Heart left ventricle (tissue), 13 donors: ENCODE data around the gene CCDC33.

Experiments
- POLR2A ChIP-seq, 2 donors: fragments of 450-650 bp; IDR thresholded peaks; one replicate each; pipeline ENCODE4 v1.6.1; 2017; ENCODE audit warnings: antibody characterized with exemption in 2 of 2, mild to moderate bottlenecking in 2 of 2, moderate library complexity in 2 of 2
- TF ChIP-seq, protein P1 (sequence below), 12 donors: fragments of 200-600 bp; sonication (generic) in 4 of 12; IDR thresholded peaks; one replicate each; pipeline versions ENCODE4 v1.5.0 to v1.8.0; 2018 to 2022; ENCODE audit warnings: antibody characterized with exemption in 12 of 12, mild to moderate bottlenecking in 5 of 12
- donor health status: ischemic (EF 13 %, LVEDD 7.1; RV severe dilation, severe dysfunction).
- donor health status: DM: no; HTN: yes; CAD: no.
- donor health status: DM: no; HTN: no; CAD: no.
- donor health status: ischemic (EF 25% LVEDD 6.9; RV normal size, moderate dysfunction).
- donor health status: ischemic (EF 25% LVEDD 5.7; RV mildly dilated, moderate dysfunction).
- donor health status: ischemic (EF 35%, LVEDD 5.7; RV mildly dilated, moderate dysfunction).
- donor health status: nonischemic (EF 11% LVEDD 7.7; RV severe dilation, severe dysfunction).
- donor health status: DM: yes; HTN: yes; CAD: no.
- donor health status: PGD.
- donor health status: ischemic (EF 29% LVEDD 5.4; RV normal size, mild dysfunction).
- donor health status: nonischemic (EF 23%, LVEDD 6.1; RV moderate dilation, normal function).

DNA sequence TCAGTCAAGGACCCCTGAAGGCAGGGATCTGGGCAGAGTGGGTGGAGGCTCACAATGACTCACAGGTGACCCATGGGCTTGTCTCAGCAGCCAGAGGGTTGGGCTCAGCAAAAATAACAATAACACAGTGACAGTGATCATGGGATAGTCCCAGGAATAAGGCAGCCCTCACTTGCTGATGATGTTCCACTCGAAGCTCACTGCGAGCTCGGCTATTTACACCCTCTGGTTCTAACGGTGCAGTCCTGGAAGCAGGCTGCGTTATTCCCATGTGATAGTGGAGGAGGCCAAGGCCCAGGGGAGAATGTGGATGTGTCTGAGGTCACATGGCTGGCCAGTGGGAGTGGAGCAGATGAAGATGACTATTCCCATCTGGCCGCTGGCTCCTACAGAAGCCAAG, 16.2 kb downstream of the CCDC33 start:
- TF ChIP-seq, protein P1, sequence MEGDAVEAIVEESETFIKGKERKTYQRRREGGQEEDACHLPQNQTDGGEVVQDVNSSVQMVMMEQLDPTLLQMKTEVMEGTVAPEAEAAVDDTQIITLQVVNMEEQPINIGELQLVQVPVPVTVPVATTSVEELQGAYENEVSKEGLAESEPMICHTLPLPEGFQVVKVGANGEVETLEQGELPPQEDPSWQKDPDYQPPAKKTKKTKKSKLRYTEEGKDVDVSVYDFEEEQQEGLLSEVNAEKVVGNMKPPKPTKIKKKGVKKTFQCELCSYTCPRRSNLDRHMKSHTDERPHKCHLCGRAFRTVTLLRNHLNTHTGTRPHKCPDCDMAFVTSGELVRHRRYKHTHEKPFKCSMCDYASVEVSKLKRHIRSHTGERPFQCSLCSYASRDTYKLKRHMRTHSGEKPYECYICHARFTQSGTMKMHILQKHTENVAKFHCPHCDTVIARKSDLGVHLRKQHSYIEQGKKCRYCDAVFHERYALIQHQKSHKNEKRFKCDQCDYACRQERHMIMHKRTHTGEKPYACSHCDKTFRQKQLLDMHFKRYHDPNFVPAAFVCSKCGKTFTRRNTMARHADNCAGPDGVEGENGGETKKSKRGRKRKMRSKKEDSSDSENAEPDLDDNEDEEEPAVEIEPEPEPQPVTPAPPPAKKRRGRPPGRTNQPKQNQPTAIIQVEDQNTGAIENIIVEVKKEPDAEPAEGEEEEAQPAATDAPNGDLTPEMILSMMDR (IDR thresholded peaks at IDR 0.05) = no peak
- no peak for TF ChIP-seq POLR2A (IDR thresholded peaks at IDR 0.05)
